Right lobe of liver (tissue), 6 donors: ENCODE results near the gene MMGT1. TPM values are rescaled to one million over a fixed set of nuclear protein-coding genes. Genes with fewer than 3 reads are reported as not detected.

Experiments
- ATAC-seq, 4 donors: fragments of 200-7000 bp; cut with Tn5 transposase; one replicate each; pipeline ENCODE4 v1.9.1; 2020; ENCODE audit warnings: mild to moderate bottlenecking in 4 of 4, moderate library complexity in 4 of 4
- DNase-seq, 3 donors: peaks; one replicate each; pipeline ENCODE4 v3.0.0-alpha.2; 2020
- H3K27ac ChIP-seq, 3 donors: fragments of 200-600 bp; one replicate each; pipeline ENCODE4 v1.8.0; 2022
- H3K27me3 ChIP-seq, 2 donors: fragments of 200-600 bp; one replicate each; pipeline ENCODE4 v1.8.0; 2022
- H3K36me3 ChIP-seq, 4 donors: fragments of 200-600 bp; sonication (generic) in 1 of 4; one replicate each; pipeline versions ENCODE4 v1.5.1 to v1.8.0; 2017 to 2022; ENCODE audit warnings: control low read depth in 1 of 4
- H3K4me1 ChIP-seq, 4 donors: fragments of 200-600 bp; sonication (generic) in 1 of 4; one replicate each; pipeline versions ENCODE4 v1.5.1 to v1.8.0; 2017 to 2022; ENCODE audit warnings: control low read depth in 1 of 4
- H3K4me3 ChIP-seq, 3 donors: fragments of 200-600 bp; one replicate each; pipeline ENCODE4 v1.8.0; 2022
- H3K9me3 ChIP-seq, 4 donors: fragments of 200-600 bp; sonication (generic) in 1 of 4; one replicate each; pipeline versions ENCODE4 v1.5.1 to v1.8.0; 2017 to 2022; ENCODE audit warnings: control low read depth in 1 of 4
- POLR2A ChIP-seq: fragments of 450-650 bp; IDR thresholded peaks from one replicate; pipeline ENCODE4 v1.6.1; 2017; ENCODE audit warnings: antibody characterized with exemption, mild to moderate bottlenecking
- WGBS: methylation state at CpG from one replicate; pipeline ENCODE4 v1.1.6; 2018; ENCODE audit warnings: low coverage, low lambda C conversion rate; ENCODE audit not compliant: insufficient coverage; ENCODE audit errors: missing lambda C conversion rate; 5-methylcytosine and 5-hydroxymethylcytosine counted together
- intact Hi-C, 2 donors: fragments of 100-400 bp; cut with DNase I; formaldehyde crosslinking; loops; one replicate each; pipeline versions ENCODE4 v1.11.2 to v1.14.1; 2022
- long read RNA-seq: library from polyadenylated mRNA; unstranded; transcript quantifications from one replicate; pipeline ENCODE4 v2.0.0, GENCODE V29; 2019
- total RNA-seq, 6 experiments: library from RNA; depleted of rRNA in 2 of 6; stranded (reverse); fragments of >200 nt in 2 of 6; fragmentation: NEBNext Ultra II Directional in 3 of 6; extraction: Animal tissue kit (Norgen Biotek cat#: 25700) in 3 of 6; gene quantifications; one replicate each; pipeline versions ENCODE4 v1.1.0 to v1.2.4, GENCODE V29; 2016 to 2023
- TF ChIP-seq, protein P1 (sequence below), 4 donors: fragments of 200-600 bp in 3 of 4; fragments of 450-650 bp in 1 of 4; IDR thresholded peaks; one replicate each; pipeline versions ENCODE4 v1.5.1 to v1.8.0; 2016 to 2022; ENCODE audit warnings: antibody characterized with exemption in 4 of 4, mild to moderate bottlenecking in 2 of 4
- donor health status: DM: no; HTN: yes; CAD: no.
- donor health status: DM: no; HTN: no; CAD: no.
- donor health status: DM: no; HTN: no; CAD: no.
- donor health status: DM: no; HTN: yes; CAD: no.
- donor health status: DM: no; HTN: yes; CAD: no.

The MMGT1 gene
- total RNA-seq, result 1 to 10 TPM; 4.4 to 7.4 (median 6.4) TPM
- long read RNA-seq, partial matches to known transcripts, result 0 of 1 reads
- long read RNA-seq, other reads (novel, unspliced or antisense), result 0 of 1 reads

DNA sequence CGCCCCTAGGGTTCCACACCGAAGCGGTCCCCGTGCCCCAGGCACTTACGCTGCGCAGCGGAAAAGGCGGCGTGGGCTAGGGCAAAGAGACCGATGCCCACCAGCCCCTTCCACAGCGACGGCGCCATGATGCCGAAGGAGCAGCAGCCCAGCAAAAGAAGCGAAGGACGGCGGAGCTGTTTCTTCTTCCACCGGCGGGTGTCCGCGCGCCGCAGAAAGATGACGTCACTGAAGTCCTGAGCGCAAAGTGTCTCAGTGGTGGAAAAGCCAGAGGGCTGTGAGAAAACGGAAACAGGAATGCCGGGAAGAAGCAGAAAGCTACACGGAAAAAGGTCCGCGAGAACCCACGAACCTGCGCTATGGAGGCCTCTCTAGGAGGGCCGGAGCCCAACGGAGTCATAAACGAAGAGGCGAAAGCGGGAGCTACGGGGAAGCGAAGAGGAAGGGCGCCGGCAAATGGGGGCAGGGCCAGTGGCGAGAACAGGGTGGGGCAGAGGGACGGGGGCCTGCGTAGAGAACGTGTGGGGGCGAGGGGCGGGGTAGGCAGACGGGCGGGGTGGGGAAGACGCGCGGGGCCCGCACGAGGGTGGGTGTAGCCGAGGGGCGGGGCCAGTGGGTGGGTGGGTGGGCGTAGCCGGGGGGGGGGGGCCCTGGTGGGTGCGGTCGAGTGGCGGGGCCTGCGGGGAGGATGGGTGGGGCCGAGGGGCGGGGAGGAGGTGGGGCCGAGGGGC, at the start of gene MMGT1:
Gene MMGT1, minus strand, starts transcription at position 441 of the 731 bp plus-strand sequence. Its CDS starts 313 bp downstream, at position 128.
- H3K27me3 ChIP-seq, result no peaks in the 10 kb centered on the region
- no peaks in the 10 kb centered on the region for H3K9me3 ChIP-seq
- TF ChIP-seq POLR2A, result peak; percentile 24
- TF ChIP-seq, protein P1, sequence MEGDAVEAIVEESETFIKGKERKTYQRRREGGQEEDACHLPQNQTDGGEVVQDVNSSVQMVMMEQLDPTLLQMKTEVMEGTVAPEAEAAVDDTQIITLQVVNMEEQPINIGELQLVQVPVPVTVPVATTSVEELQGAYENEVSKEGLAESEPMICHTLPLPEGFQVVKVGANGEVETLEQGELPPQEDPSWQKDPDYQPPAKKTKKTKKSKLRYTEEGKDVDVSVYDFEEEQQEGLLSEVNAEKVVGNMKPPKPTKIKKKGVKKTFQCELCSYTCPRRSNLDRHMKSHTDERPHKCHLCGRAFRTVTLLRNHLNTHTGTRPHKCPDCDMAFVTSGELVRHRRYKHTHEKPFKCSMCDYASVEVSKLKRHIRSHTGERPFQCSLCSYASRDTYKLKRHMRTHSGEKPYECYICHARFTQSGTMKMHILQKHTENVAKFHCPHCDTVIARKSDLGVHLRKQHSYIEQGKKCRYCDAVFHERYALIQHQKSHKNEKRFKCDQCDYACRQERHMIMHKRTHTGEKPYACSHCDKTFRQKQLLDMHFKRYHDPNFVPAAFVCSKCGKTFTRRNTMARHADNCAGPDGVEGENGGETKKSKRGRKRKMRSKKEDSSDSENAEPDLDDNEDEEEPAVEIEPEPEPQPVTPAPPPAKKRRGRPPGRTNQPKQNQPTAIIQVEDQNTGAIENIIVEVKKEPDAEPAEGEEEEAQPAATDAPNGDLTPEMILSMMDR (IDR thresholded peaks at IDR 0.05), result peak in 1 of 4 donors; percentile 12
- peak; percentile 86 to 89 (median 87) for DNase-seq
- WGBS, result 32% methylated on average over 45 of the region's 65 CpGs
- ATAC-seq, result peak; percentile 90 to 91 (median 91)
- H3K4me1 ChIP-seq, result peaks cover 0 to 8% (median 0%) of the 10 kb centered on the region in 4 donors
- intact Hi-C loops, result no loop called here
- no peaks in the 10 kb centered on the region for H3K36me3 ChIP-seq
- peak within 1 kb of the TSS; percentile 56 to 84 (median 63) for H3K27ac ChIP-seq
- H3K4me3 ChIP-seq, result peak within 1 kb of the TSS; percentile 50 to 73 (median 66)

DNA sequence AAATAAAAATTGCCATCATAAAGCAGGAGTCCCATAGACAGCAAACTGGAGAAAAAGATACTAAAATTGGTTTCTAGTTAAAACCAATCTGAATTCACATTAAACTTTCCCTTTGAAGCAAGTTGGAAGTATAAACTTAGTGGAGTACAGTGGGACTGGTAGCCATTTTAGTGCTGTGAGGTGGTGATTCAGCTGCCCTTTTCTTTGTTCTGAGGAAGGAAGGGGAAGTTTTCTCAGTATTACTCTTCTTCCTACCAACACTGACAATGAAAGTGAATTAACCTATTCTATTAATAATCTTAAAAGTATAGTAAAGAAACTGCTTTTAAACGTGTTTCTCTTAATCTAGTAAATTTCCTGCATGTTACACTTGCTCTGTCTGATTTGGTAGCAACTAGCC, 48.1 kb upstream of the MMGT1 start:
- 32% methylated on average over 1 of the region's 1 CpG for WGBS
- ATAC-seq, result no peak
- H3K4me3 ChIP-seq, result no peak overlapping the region
- no peaks in the 10 kb centered on the region for H3K9me3 ChIP-seq
- intact Hi-C loops, result no loop called here
- no peaks in the 10 kb centered on the region for H3K27me3 ChIP-seq
- H3K27ac ChIP-seq, result no peak overlapping the region
- DNase-seq, result no peak
- H3K4me1 ChIP-seq, result no peaks in the 10 kb centered on the region
- TF ChIP-seq, protein P1 (IDR thresholded peaks at IDR 0.05), result no peak
- no peak for TF ChIP-seq POLR2A
- no peaks in the 10 kb centered on the region for H3K36me3 ChIP-seq

DNA sequence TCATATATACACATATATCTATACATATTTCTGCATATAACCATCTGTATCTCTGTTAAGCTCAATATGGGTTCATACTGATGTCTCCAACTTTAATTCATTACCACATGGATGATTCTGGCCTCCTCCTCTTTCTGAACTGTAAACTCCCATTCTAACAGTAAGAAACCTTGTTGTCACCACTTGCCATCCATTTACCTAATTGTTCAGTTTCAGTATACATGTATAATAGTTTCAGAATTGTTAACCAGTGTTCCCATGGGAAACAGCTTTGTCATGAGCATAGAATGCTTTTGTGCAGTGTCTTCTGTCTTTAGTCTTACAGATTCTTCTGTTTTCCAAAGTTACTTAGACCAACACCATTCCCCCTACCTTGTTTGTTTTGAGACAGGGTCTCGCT, 47.4 kb upstream of the MMGT1 start:
- TF ChIP-seq, protein P1 (IDR thresholded peaks at IDR 0.05), result no peak
- TF ChIP-seq POLR2A, result no peak
- Histone ChIP-seq H3K36me3 (no peaks in the 10 kb centered on the region), H3K27me3 (no peaks in the 10 kb centered on the region), H3K9me3 (no peaks in the 10 kb centered on the region), H3K4me3 (no peak overlapping the region), H3K4me1 (no peaks in the 10 kb centered on the region), H3K27ac (no peak overlapping the region)
- WGBS, result 83% methylated on average over 1 of the region's 1 CpG
- no peak for ATAC-seq
- no peak for DNase-seq
- intact Hi-C loops, result no loop called here

DNA sequence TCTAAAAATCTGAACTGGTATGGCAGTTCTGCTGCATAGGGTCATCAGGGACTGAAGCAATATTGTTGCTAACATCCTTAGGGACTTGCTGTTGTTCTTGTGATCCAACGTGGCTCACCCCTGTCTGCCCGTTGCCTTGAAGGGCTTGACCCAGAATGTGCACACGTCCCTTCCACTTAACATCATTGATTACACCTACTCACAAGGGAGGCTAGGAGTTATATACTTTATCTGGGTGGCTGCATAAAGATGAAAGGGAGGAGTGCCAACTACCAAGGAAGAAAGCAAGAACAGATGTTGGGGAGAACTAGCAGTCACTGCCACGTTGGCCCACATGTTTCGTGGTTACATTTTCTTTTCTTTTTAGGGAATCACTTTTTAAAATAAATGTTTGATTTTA, 45.4 kb upstream of the MMGT1 start:
- no peak overlapping the region for H3K4me3 ChIP-seq
- no peaks in the 10 kb centered on the region for H3K36me3 ChIP-seq
- no peak overlapping the region for H3K27ac ChIP-seq
- no peak for TF ChIP-seq POLR2A
- TF ChIP-seq, protein P1 (IDR thresholded peaks at IDR 0.05), result no peak
- no peak for DNase-seq
- H3K9me3 ChIP-seq, result no peaks in the 10 kb centered on the region
- ATAC-seq, result no peak
- 53% methylated on average over 5 of the region's 5 CpGs for WGBS
- no peaks in the 10 kb centered on the region for H3K4me1 ChIP-seq
- intact Hi-C loops, result no loop called here
- no peaks in the 10 kb centered on the region for H3K27me3 ChIP-seq
